GM23338 (cell line): ENCODE data around the gene MED13L. TPM values are rescaled to one million over a fixed set of nuclear protein-coding genes. Genes with fewer than 3 reads are reported as not detected.

Source experiments
- ATAC-seq: fragments of 200-7000 bp; cut with Tn5 transposase; 3 replicates; pipeline ENCODE4 v1.9.1; 2020
- DNase-seq: peaks from one replicate; pipeline ENCODE4 v3.0.0-alpha.2; 2015; ENCODE audit warnings: low spot score
- H2AFZ ChIP-seq: fragments of 200-600 bp; sonication (generic); 2 replicates; pipeline ENCODE4 v1.8.0; 2016; ENCODE audit warnings: antibody characterized with exemption, mild to moderate bottlenecking, moderate library complexity
- H3F3A ChIP-seq: fragments of 200-600 bp; sonication (generic); replicated peaks from 2 replicates; pipeline ENCODE4 v1.8.0; 2017; ENCODE audit warnings: antibody characterized with exemption, mixed run types, low read depth
- H3K27ac ChIP-seq: fragments of 200-600 bp; sonication (generic); 2 replicates; pipeline ENCODE4 v1.6.1; 2016; ENCODE audit warnings: low read depth
- H3K27me3 ChIP-seq: fragments of 200-600 bp; sonication (generic); 2 replicates; pipeline ENCODE4 v1.8.0; 2016; ENCODE audit warnings: mild to moderate bottlenecking, mixed run types, moderate library complexity; ENCODE audit not compliant: insufficient read depth
- H3K36me3 ChIP-seq: fragments of 200-600 bp; sonication (generic); 2 replicates; pipeline ENCODE4 v1.8.0; 2016; ENCODE audit warnings: mild to moderate bottlenecking; ENCODE audit not compliant: insufficient read depth
- H3K4me1 ChIP-seq: fragments of 200-600 bp; sonication (generic); 2 replicates; pipeline ENCODE4 v1.8.0; 2016; ENCODE audit warnings: mild to moderate bottlenecking, moderate library complexity; ENCODE audit not compliant: insufficient read depth
- H3K4me2 ChIP-seq: fragments of 200-600 bp; sonication (generic); 2 replicates; pipeline ENCODE4 v1.7.1; 2017; ENCODE audit warnings: mixed run types
- H3K4me3 ChIP-seq: fragments of 200-600 bp; sonication (generic); 2 replicates; pipeline ENCODE4 v1.6.1; 2016; ENCODE audit warnings: mixed run types
- H3K79me2 ChIP-seq: fragments of 200-600 bp; sonication (generic); replicated peaks from 2 replicates; pipeline ENCODE4 v1.8.0; 2017; ENCODE audit warnings: mild to moderate bottlenecking; ENCODE audit not compliant: insufficient read depth
- H3K9me2 ChIP-seq: fragments of 200-600 bp; sonication (generic); 2 replicates; pipeline ENCODE4 v1.8.0; 2017; ENCODE audit not compliant: insufficient read depth
- H4K20me1 ChIP-seq: fragments of 200-600 bp; sonication (generic); replicated peaks from 2 replicates; pipeline ENCODE4 v1.8.0; 2017; ENCODE audit warnings: mild to moderate bottlenecking; ENCODE audit not compliant: insufficient read depth
- H3K27ac Mint-ChIP-seq: 2 replicates; pipeline ENCODE4 v1.8.0; 2020; ENCODE audit warnings: inconsistent platforms, mild to moderate bottlenecking, moderate library complexity, mixed read lengths
- H3K27me3 Mint-ChIP-seq: 3 replicates; pipeline ENCODE4 v1.8.0; 2022; ENCODE audit warnings: low read depth, mild to moderate bottlenecking, moderate library complexity, mixed read lengths, inconsistent platforms; ENCODE audit not compliant: insufficient read depth, poor library complexity
- H3K36me3 Mint-ChIP-seq: 3 replicates; pipeline ENCODE4 v1.8.0; 2021; ENCODE audit warnings: low read depth, mild to moderate bottlenecking, inconsistent platforms, moderate library complexity, mixed read lengths
- H3K4me1 Mint-ChIP-seq: 3 replicates; pipeline ENCODE4 v1.8.0; 2020; ENCODE audit warnings: mild to moderate bottlenecking, inconsistent platforms, mixed read lengths
- H3K4me3 Mint-ChIP-seq: 3 replicates; pipeline ENCODE4 v1.8.0; 2021; ENCODE audit warnings: moderate library complexity, mild to moderate bottlenecking, inconsistent platforms, mixed read lengths
- H3K9me3 Mint-ChIP-seq: 3 replicates; pipeline ENCODE4 v1.8.0; 2020; ENCODE audit warnings: moderate library complexity, mild to moderate bottlenecking, inconsistent platforms, mixed read lengths
- CREB1 ChIP-seq: fragments of 250-450 bp; sonication (Bioruptor Pico); IDR thresholded peaks from 2 replicates; pipeline ENCODE4 v1.5.0; 2020; ENCODE audit warnings: low read depth, mild to moderate bottlenecking, moderate library complexity
- EZH2 ChIP-seq: fragments of 200-600 bp; sonication (generic); IDR thresholded peaks from one replicate; pipeline ENCODE4 v1.8.0; 2017; ENCODE audit warnings: antibody characterized with exemption, mild to moderate bottlenecking, low read depth; ENCODE audit not compliant: unreplicated experiment
- EZH2phosphoT487 ChIP-seq: fragments of 200-600 bp; sonication (generic); IDR thresholded peaks from one replicate; pipeline ENCODE4 v1.8.1; 2018; ENCODE audit warnings: antibody characterized with exemption; ENCODE audit not compliant: unreplicated experiment
- JUNB ChIP-seq: IDR thresholded peaks from one replicate; pipeline ENCODE4 v1.6.1; 2016; ENCODE audit warnings: antibody characterized with exemption; ENCODE audit not compliant: unreplicated experiment
- NANOG ChIP-seq: IDR thresholded peaks from 2 replicates; pipeline ENCODE4 v1.6.1; 2016; ENCODE audit warnings: antibody characterized with exemption, borderline replicate concordance
- POLR2AphosphoS5 ChIP-seq: IDR thresholded peaks from 2 replicates; pipeline ENCODE4 v1.6.1; 2016; ENCODE audit warnings: antibody characterized with exemption, low read depth
- STAT1 ChIP-seq: IDR thresholded peaks from one replicate; pipeline ENCODE4 v1.6.1; 2016; ENCODE audit warnings: antibody characterized with exemption; ENCODE audit not compliant: unreplicated experiment
- ZNF114 ChIP-seq: fragments of 250-450 bp; sonication (Bioruptor Pico); IDR thresholded peaks from 2 replicates; pipeline ENCODE4 v1.5.0; 2020; ENCODE audit warnings: mild to moderate bottlenecking, moderate library complexity
- ZNF331 ChIP-seq: fragments of 250-450 bp; sonication (Bioruptor Pico); IDR thresholded peaks from 2 replicates; pipeline ENCODE4 v1.5.0; 2020; ENCODE audit warnings: low read depth, mild to moderate bottlenecking, moderate library complexity
- polyA plus RNA-seq: library from polyadenylated mRNA; unstranded; fragments of >200 nt; fragmentation: Nextera tagmentation; extraction: Ambion mirVana; gene quantifications from 2 replicates; pipeline ENCODE4 v1.2.1, GENCODE V29; 2016
- total RNA-seq: library from RNA; depleted of rRNA; stranded (reverse); fragments of >200 nt; shearing (Covaris generic); gene quantifications from 2 replicates; pipeline ENCODE4 v1.2.3, GENCODE V29; 2014
- TF ChIP-seq, protein P1 (sequence below): fragments of 250-450 bp; sonication (Bioruptor Pico); IDR thresholded peaks from 2 replicates; pipeline ENCODE4 v1.5.0; 2020; ENCODE audit warnings: mild to moderate bottlenecking, moderate library complexity
- TF ChIP-seq, protein P2 (sequence below): IDR thresholded peaks from 2 replicates; pipeline ENCODE4 v1.6.1; 2016; ENCODE audit warnings: antibody characterized with exemption
- TF ChIP-seq, protein P3 (sequence below), 2 experiments: fragments of 200-600 bp in 1 of 2; sonication (generic) in 1 of 2; conservative IDR thresholded peaks; 2 replicates each; pipeline versions ENCODE4 v1.5.1 to v1.6.1; 2016 to 2017; ENCODE audit warnings: antibody characterized with exemption in 2 of 2, low read depth in 2 of 2, mild to moderate bottlenecking in 2 of 2, moderate library complexity in 1 of 2
- TF ChIP-seq, protein P4 (sequence below): IDR thresholded peaks from one replicate; pipeline ENCODE4 v1.6.1; 2018; ENCODE audit warnings: antibody characterized with exemption; ENCODE audit not compliant: unreplicated experiment

MED13L gene
- total and polyA plus RNA-seq, 2 experiments from 2014 or later, result 20.9 to 73.6 TPM

DNA sequence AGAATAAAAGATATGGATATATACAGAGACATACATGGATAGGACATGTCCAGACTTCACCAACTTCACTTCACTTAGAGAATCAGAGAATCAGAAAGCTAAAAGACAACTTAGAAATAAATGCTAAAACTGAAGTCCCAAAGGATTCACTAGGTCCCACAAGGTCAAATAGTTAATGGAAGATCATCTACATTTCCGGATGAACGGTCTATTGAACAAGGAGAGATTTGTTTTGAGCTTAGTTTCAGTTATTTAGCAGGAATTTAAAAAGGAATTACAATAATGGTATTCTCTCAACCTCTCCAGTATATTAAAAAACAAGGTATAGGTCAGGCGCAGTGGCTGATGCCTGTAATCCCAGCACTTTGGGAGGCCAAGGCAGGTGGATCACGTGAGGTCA, 187.0 kb downstream of the MED13L start:
- no peaks in the 10 kb centered on the region for H3K9me3 Mint-ChIP-seq
- peaks cover 13% of the 10 kb centered on the region for H3K4me1 ChIP-seq
- TF ChIP-seq NANOG, result no peak
- no peak for TF ChIP-seq JUNB
- no peak for TF ChIP-seq EZH2phosphoT487
- TF ChIP-seq, protein P1, sequence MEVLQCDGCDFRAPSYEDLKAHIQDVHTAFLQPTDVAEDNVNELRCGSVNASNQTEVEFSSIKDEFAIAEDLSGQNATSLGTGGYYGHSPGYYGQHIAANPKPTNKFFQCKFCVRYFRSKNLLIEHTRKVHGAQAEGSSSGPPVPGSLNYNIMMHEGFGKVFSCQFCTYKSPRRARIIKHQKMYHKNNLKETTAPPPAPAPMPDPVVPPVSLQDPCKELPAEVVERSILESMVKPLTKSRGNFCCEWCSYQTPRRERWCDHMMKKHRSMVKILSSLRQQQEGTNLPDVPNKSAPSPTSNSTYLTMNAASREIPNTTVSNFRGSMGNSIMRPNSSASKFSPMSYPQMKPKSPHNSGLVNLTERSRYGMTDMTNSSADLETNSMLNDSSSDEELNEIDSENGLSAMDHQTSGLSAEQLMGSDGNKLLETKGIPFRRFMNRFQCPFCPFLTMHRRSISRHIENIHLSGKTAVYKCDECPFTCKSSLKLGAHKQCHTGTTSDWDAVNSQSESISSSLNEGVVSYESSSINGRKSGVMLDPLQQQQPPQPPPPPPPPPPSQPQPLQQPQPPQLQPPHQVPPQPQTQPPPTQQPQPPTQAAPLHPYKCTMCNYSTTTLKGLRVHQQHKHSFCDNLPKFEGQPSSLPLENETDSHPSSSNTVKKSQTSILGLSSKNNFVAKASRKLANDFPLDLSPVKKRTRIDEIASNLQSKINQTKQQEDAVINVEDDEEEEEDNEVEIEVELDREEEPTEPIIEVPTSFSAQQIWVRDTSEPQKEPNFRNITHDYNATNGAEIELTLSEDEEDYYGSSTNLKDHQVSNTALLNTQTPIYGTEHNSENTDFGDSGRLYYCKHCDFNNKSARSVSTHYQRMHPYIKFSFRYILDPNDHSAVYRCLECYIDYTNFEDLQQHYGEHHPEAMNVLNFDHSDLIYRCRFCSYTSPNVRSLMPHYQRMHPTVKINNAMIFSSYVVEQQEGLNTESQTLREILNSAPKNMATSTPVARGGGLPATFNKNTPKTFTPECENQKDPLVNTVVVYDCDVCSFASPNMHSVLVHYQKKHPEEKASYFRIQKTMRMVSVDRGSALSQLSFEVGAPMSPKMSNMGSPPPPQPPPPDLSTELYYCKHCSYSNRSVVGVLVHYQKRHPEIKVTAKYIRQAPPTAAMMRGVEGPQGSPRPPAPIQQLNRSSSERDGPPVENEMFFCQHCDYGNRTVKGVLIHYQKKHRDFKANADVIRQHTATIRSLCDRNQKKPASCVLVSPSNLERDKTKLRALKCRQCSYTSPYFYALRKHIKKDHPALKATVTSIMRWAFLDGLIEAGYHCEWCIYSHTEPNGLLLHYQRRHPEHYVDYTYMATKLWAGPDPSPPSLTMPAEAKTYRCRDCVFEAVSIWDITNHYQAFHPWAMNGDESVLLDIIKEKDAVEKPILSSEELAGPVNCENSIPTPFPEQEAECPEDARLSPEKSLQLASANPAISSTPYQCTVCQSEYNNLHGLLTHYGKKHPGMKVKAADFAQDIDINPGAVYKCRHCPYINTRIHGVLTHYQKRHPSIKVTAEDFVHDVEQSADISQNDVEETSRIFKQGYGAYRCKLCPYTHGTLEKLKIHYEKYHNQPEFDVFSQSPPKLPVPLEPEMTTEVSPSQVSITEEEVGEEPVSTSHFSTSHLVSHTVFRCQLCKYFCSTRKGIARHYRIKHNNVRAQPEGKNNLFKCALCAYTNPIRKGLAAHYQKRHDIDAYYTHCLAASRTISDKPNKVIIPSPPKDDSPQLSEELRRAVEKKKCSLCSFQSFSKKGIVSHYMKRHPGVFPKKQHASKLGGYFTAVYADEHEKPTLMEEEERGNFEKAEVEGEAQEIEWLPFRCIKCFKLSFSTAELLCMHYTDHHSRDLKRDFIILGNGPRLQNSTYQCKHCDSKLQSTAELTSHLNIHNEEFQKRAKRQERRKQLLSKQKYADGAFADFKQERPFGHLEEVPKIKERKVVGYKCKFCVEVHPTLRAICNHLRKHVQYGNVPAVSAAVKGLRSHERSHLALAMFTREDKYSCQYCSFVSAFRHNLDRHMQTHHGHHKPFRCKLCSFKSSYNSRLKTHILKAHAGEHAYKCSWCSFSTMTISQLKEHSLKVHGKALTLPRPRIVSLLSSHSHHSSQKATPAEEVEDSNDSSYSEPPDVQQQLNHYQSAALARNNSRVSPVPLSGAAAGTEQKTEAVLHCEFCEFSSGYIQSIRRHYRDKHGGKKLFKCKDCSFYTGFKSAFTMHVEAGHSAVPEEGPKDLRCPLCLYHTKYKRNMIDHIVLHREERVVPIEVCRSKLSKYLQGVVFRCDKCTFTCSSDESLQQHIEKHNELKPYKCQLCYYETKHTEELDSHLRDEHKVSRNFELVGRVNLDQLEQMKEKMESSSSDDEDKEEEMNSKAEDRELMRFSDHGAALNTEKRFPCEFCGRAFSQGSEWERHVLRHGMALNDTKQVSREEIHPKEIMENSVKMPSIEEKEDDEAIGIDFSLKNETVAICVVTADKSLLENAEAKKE (CRISPR knock-in tag), result no peak
- TF ChIP-seq ZNF331 (CRISPR knock-in tag), result no peak
- no peak for TF ChIP-seq POLR2AphosphoS5
- TF ChIP-seq CREB1 (CRISPR knock-in tag), result no peak
- no peak for TF ChIP-seq EZH2
- TF ChIP-seq, protein P2, sequence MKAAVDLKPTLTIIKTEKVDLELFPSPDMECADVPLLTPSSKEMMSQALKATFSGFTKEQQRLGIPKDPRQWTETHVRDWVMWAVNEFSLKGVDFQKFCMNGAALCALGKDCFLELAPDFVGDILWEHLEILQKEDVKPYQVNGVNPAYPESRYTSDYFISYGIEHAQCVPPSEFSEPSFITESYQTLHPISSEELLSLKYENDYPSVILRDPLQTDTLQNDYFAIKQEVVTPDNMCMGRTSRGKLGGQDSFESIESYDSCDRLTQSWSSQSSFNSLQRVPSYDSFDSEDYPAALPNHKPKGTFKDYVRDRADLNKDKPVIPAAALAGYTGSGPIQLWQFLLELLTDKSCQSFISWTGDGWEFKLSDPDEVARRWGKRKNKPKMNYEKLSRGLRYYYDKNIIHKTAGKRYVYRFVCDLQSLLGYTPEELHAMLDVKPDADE, result no peak
- TF ChIP-seq, protein P3, sequence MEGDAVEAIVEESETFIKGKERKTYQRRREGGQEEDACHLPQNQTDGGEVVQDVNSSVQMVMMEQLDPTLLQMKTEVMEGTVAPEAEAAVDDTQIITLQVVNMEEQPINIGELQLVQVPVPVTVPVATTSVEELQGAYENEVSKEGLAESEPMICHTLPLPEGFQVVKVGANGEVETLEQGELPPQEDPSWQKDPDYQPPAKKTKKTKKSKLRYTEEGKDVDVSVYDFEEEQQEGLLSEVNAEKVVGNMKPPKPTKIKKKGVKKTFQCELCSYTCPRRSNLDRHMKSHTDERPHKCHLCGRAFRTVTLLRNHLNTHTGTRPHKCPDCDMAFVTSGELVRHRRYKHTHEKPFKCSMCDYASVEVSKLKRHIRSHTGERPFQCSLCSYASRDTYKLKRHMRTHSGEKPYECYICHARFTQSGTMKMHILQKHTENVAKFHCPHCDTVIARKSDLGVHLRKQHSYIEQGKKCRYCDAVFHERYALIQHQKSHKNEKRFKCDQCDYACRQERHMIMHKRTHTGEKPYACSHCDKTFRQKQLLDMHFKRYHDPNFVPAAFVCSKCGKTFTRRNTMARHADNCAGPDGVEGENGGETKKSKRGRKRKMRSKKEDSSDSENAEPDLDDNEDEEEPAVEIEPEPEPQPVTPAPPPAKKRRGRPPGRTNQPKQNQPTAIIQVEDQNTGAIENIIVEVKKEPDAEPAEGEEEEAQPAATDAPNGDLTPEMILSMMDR (conservative IDR thresholded peaks at IDR 0.05; ENCODE audit: low read depth in 2 of 2), result no peak
- TF ChIP-seq, protein P4, sequence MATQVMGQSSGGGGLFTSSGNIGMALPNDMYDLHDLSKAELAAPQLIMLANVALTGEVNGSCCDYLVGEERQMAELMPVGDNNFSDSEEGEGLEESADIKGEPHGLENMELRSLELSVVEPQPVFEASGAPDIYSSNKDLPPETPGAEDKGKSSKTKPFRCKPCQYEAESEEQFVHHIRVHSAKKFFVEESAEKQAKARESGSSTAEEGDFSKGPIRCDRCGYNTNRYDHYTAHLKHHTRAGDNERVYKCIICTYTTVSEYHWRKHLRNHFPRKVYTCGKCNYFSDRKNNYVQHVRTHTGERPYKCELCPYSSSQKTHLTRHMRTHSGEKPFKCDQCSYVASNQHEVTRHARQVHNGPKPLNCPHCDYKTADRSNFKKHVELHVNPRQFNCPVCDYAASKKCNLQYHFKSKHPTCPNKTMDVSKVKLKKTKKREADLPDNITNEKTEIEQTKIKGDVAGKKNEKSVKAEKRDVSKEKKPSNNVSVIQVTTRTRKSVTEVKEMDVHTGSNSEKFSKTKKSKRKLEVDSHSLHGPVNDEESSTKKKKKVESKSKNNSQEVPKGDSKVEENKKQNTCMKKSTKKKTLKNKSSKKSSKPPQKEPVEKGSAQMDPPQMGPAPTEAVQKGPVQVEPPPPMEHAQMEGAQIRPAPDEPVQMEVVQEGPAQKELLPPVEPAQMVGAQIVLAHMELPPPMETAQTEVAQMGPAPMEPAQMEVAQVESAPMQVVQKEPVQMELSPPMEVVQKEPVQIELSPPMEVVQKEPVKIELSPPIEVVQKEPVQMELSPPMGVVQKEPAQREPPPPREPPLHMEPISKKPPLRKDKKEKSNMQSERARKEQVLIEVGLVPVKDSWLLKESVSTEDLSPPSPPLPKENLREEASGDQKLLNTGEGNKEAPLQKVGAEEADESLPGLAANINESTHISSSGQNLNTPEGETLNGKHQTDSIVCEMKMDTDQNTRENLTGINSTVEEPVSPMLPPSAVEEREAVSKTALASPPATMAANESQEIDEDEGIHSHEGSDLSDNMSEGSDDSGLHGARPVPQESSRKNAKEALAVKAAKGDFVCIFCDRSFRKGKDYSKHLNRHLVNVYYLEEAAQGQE, result no peak
- TF ChIP-seq ZNF114 (CRISPR knock-in tag), result no peak
- TF ChIP-seq STAT1, result no peak
- no peaks in the 10 kb centered on the region for H3K27me3 Mint-ChIP-seq
- H3K4me1 Mint-ChIP-seq, result peaks cover 18% of the 10 kb centered on the region
- no peaks in the 10 kb centered on the region for H3K36me3 Mint-ChIP-seq
- 0 out of 2 replicates have a peak, but pooled peaks cover 3% of the 10 kb centered on the region for H4K20me1 ChIP-seq
- no peaks in the 10 kb centered on the region for H3K36me3 ChIP-seq
- no peak overlapping the region for H3K4me3 Mint-ChIP-seq
- H3K27me3 ChIP-seq, result no peaks in the 10 kb centered on the region
- H3K27ac ChIP-seq, result no peak overlapping the region
- ATAC-seq (no peak), DNase-seq (no peak)
- H3K9me2 ChIP-seq, result no peaks in the 10 kb centered on the region
- H3K27ac Mint-ChIP-seq, result no peak overlapping the region
- H3F3A ChIP-seq, result no peaks in the 10 kb centered on the region
- H3K4me2 ChIP-seq, result no peak overlapping the region
- no peak overlapping the region for H2AFZ ChIP-seq
- no peak overlapping the region for H3K4me3 ChIP-seq
- H3K79me2 ChIP-seq, result peaks cover 43% of the 10 kb centered on the region
